Kidney epithelial cell (primary cell): ENCODE results near the gene KIF26B. TPM values are rescaled to one million over a fixed set of nuclear protein-coding genes. Genes with fewer than 3 reads are reported as not detected.

Experiments used
- DNase-seq: peaks from one replicate; pipeline ENCODE4 v3.0.0-alpha.2; 2010; ENCODE audit warnings: low read depth
- H3K27me3 ChIP-seq: 2 replicates; pipeline ENCODE4 v1.6.0; 2011; ENCODE audit warnings: low read length; ENCODE audit not compliant: control insufficient read depth, insufficient read depth
- H3K36me3 ChIP-seq: 2 replicates; pipeline ENCODE4 v1.5.1; 2011; ENCODE audit warnings: low read length; ENCODE audit not compliant: control insufficient read depth, insufficient read depth
- H3K4me3 ChIP-seq: 2 replicates; pipeline ENCODE4 v1.5.1; 2011; ENCODE audit warnings: low read depth, mild to moderate bottlenecking, control low read depth, low read length
- total RNA-seq: library from RNA; depleted of rRNA; stranded (reverse); fragments of >200 nt; gene quantifications from 2 replicates; pipeline ENCODE4 v1.2.3, GENCODE V29; 2015
- TF ChIP-seq, protein P1 (sequence below): IDR thresholded peaks from 2 replicates; pipeline ENCODE4 v1.5.1; 2011; ENCODE audit warnings: mild to moderate bottlenecking, moderate library complexity, low read length, control low read depth, inconsistent platforms; ENCODE audit not compliant: insufficient read depth, poor library complexity, severe bottlenecking

The KIF26B gene
- total RNA-seq, 1 donor from 2014 or later, result 14.6 TPM

DNA sequence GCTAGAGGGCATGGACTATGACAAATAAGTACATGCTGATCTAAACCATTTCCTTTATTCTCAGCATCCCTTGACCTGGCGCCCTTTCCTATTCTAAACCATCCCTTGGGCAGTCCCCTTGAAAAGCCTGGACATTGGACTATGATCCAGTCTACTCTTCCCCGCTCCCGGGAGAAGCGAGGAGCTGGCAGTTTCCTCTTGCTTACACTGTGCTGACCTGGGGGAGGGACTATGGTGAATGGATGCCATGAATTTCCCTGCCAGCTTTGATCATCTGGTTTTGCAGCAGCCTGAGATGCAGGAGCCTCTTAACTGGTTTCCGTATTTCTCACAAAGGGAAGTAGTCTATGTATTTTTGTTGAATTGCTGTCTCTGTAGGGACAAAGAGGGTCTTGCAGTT, 121.7 kb downstream of the KIF26B start:
- DNase-seq, result no peak
- H3K27me3 ChIP-seq, result no peaks in the 10 kb centered on the region
- no peaks in the 10 kb centered on the region for H3K36me3 ChIP-seq
- TF ChIP-seq, protein P1, sequence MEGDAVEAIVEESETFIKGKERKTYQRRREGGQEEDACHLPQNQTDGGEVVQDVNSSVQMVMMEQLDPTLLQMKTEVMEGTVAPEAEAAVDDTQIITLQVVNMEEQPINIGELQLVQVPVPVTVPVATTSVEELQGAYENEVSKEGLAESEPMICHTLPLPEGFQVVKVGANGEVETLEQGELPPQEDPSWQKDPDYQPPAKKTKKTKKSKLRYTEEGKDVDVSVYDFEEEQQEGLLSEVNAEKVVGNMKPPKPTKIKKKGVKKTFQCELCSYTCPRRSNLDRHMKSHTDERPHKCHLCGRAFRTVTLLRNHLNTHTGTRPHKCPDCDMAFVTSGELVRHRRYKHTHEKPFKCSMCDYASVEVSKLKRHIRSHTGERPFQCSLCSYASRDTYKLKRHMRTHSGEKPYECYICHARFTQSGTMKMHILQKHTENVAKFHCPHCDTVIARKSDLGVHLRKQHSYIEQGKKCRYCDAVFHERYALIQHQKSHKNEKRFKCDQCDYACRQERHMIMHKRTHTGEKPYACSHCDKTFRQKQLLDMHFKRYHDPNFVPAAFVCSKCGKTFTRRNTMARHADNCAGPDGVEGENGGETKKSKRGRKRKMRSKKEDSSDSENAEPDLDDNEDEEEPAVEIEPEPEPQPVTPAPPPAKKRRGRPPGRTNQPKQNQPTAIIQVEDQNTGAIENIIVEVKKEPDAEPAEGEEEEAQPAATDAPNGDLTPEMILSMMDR, result no peak
- H3K4me3 ChIP-seq, result no peak overlapping the region

DNA sequence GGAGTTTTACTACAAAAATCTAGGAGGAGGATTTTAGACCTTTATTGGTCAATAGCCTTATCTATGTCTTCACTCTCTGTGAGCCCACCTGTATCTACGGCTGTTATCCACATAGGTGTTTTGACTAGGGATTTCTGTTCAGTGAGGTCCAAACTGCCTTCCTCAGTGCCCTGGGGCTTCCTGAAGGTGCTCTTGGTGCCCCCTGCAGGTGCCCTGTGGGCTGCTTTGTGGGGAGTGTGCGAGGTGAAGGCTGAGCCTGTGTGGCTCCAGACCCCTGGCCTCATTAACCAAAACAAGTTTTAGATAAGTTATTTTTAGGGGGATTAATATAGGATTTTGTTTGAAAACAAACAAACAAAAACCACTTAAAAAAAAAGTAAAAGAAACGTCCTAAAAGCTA, 122.5 kb downstream of the KIF26B start:
- no peak for DNase-seq
- no peak overlapping the region for H3K4me3 ChIP-seq
- no peaks in the 10 kb centered on the region for H3K36me3 ChIP-seq
- TF ChIP-seq, protein P1, result peak; percentile 23
- H3K27me3 ChIP-seq, result no peaks in the 10 kb centered on the region

DNA sequence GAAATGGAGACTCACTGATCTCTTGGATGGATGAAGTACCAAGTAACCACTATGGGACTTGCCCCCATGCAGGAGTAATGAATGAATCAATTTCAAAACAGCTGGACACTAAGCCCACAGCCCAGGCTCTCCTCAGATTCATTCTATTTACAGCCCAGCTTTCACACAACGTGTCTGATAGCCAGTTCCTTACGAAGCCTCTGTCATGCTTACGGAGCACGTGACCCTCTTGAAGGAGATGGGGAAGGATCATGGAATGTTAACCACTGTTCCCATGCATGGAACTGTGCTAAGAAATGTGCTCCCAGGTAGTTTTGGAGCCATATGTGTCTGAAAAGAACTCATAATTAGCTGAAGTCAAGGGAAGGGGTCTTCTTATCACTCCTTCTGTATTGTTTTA, 124.1 kb downstream of the KIF26B start:
- Histone ChIP-seq H3K4me3 (no peak overlapping the region), H3K27me3 (no peaks in the 10 kb centered on the region), H3K36me3 (no peaks in the 10 kb centered on the region)
- DNase-seq, result no peak
- TF ChIP-seq, protein P1, result no peak

DNA sequence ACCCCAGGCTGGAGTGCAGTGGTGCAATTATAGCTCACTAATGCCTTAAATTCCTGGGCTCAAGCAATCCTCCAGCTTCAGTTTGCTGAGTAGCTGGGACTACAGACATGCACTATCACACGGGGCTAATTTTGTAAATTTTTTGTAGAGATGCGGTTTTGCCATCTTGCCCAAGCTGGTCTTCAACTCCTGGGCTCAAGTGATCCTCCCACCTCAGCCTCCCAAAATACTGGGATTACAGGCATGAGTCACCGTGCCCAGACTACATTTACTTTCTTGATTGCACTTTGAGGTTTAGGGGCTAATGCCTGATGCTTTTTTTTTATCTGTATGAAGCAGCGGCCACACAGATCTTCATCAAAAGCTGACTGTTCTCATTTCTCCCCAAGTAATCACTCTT, 124.6 kb downstream of the KIF26B start:
- no peaks in the 10 kb centered on the region for H3K27me3 ChIP-seq
- DNase-seq, result no peak
- H3K36me3 ChIP-seq, result no peaks in the 10 kb centered on the region
- TF ChIP-seq, protein P1, result no peak
- H3K4me3 ChIP-seq, result no peak overlapping the region

DNA sequence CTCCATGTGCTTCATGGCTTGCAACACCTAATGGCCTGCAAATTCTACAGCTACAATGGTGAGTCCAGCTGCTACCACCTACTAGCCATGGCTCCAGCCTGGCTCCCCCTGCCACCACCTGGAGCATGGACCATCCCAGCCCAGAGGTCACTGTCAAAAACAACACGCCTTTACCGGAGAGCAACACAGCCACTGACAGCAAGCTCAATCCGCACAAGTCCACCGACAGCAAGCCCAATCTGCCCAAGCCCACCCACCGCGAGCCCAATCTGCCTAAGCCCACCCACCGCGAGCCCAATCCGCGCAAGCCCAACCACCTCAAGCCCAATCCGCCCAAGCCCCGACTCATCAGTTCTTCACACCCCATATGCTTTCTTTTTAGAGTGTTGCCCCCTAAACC, 128.2 kb downstream of the KIF26B start:
- TF ChIP-seq, protein P1, result no peak
- DNase-seq, result no peak
- Histone ChIP-seq H3K27me3 (no peaks in the 10 kb centered on the region), H3K4me3 (no peak overlapping the region), H3K36me3 (no peaks in the 10 kb centered on the region)

DNA sequence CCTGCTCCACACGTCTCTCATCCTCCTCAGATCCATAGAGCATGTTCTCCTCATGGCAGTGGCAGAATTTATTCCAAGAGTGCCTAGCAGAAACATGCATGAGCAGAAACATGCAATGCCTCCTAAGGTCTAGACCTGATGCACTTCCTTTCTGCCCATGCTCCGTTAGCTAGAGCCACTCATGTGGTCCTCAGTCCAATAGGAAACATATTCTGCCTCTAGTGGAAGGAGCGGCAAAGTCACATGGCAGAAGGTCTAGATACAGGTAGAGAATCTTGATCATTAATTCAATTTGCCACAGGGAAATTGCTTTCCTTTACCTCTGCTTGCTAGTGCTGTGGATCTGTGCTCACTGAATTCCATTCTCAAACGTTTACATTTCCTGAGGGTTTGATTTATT, 130.4 kb downstream of the KIF26B start:
- no peaks in the 10 kb centered on the region for H3K27me3 ChIP-seq
- DNase-seq, result no peak
- TF ChIP-seq, protein P1, result no peak
- H3K4me3 ChIP-seq, result no peak overlapping the region
- H3K36me3 ChIP-seq, result no peaks in the 10 kb centered on the region
